Activated gamma-delta T cell treated with anti-CD3 and anti-CD28 coated beads, Interleukin-2, amount 50 U/mL, for 16 hours (primary cell): ENCODE results near the gene KRT80.

Source experiments
- DNase-seq: peaks from one replicate; pipeline ENCODE4 v3.0.0-alpha.2; 2020; ENCODE audit warnings: low read depth

Gene KRT80

GRCh38 chr12:52155048-52155868 lies 36.6 kb downstream of the KRT80 start:
- DNase-seq: no peak

DNA sequence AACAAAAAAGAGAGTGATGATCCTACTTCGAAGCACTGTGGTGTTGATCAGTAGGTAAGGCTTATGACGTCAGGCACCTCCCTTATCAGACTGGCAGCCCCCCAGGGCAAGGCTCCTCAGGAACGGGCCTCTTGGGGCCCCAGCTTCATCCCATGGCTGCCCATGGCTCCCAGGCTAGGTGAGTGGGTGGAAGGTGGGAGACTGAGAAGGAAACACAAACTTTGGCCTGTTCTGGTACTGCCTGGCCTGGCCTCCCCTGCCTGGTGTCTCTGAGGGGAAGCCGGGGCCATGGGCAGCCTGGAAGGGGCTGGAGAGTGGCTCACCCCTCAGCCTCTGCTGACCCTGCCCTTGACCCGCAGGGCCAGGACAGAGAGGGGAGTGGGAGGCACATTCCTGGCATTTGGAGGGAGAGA lies 38.9 kb downstream of the KRT80 start:
- no peak for DNase-seq

DNA sequence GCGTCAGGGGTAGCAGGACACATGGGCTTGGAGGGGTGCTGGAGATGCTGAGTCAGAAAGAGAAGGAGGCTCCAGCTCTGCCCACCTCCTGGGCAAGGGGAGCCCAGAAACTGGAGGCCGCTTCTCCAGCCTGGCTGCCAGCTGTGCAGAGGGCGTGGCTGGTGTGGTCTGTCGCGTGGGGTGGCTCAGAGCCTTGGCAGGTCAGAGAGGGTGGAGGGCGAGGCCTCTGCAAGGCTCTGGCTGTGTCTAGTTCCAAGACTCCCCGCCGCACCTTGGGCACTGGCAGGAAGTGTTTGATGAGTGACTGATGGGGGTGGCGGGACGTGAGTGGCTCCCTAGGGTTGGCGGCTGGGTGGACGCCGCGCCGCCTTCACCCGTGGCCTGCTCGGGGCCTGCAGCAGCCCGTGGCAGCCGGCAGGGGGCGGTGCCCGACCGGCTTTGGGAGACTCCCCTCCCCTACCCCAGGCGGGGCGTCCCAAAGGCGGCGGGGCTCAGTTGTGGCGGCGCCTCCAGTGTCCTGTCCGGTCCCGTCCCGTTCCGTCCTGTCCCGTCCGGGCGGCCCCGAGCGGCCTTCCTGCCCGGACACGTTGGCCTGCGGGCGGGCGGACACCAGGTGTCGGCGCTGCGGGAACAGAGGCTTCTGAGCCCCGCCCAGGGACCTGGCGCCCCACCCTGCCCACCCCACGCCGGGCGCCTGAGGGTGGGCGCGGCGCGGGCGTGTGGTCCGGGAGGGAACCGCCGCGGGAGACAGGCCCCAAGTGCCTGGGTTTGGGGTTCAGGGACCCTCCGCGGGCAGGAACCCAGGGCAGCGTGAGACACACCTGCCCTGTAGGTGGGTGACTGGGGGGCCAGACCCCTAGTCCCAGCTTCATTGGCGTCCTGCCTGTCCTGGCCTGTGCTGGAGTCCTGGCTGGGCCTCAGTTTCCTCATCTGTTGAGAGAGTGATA lies 39.7 kb downstream of the KRT80 start:
- DNase-seq: peak; percentile 32

- no peak for DNase-seq
Measured at GRCh38 chr12:52151153-52151836, 40.5 kb downstream of the KRT80 start.

GRCh38 chr12:52149651-52150241 lies 42.1 kb downstream of the KRT80 start:
- DNase-seq: no peak

DNA sequence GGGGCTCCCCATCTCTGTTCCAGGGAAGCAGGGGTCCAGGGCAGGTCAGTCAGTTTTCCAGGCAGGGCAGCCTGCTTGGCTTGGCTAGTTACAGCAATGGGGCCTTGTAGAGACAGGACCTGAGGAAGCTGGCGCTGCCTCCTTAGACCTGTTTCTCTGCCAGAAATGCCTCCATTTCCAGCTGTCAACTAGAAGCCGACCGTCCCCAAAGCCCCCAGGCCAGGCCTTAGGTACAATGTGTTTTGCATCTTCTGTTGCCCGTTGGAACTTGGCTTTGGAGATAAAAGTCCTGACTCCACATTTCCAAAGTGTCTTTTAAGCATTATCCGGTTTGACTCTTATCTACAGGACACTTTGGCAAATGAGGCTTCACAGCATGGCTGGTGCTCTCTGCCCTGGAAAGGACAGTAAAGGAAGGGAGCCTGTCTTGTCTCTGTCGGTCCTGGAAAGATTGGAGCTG lies 42.6 kb downstream of the KRT80 start:
- no peak for DNase-seq

DNA sequence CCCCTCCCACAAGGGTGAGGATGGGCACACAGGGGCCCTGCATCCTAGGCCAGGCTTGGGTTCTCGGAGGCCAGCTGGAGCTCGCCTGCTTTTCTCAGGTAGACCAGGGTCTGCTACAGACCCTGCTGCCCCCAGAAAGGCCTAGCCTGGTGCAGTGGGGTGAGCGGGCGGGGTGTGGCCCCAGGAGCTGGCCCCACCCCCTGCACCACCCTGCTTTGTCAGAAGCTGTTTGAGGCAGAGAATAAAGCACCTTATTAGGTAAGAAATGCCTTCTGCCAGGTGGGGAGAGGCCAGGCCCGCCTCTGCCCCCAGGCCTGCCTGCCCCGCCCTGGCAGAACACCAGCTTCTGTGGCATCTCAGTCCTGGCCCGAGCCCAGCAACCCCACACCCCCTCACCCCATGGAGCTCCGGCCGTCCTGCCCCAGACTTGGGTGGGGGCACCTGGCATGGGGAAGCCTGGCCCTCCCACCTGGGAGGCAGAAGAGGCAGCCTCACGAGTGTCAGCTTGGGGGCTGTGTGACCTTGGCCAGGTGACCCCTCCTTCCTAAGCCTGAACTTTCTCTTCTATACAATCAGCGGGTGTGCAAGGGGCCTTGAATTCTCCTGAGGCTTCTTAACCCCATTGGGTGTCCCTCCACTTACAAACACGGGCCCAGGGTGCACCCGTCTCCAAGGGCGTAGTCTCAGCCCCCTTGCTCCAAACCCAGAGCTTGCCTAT lies 43.2 kb downstream of the KRT80 start:
- DNase-seq: no peak

- no peak for DNase-seq
Measured at GRCh38 chr12:52147964-52148463, 43.8 kb downstream of the KRT80 start.

DNA sequence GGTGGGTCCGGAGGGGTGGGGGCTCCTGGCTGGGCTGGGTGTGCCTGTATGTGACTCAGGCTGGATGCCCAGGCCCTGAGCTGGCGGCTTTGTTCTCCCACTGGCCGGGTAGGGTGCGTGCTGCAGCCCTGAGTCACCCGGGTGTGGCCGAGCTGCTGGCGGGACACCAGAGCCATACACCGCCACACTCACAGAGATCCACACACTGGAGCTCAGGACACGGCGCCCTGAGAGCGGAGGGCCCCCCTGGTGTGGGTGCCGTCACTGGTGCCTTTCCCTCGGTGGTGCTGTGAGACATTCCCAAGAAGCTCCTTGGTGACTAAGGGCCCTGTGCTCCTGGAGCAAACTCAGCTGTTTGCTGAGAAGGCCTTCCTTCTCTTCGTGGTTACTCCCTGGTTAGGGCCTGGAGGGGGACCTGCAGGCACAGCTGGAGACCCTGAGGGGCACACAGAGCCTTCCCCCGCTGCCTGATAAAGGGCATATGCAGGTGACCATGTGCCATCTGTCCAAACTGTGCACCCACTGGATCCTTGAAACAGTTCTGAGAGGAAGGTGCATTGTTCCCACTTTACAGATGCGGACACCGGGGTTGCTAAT lies 44.3 kb downstream of the KRT80 start:
- no peak for DNase-seq

DNA sequence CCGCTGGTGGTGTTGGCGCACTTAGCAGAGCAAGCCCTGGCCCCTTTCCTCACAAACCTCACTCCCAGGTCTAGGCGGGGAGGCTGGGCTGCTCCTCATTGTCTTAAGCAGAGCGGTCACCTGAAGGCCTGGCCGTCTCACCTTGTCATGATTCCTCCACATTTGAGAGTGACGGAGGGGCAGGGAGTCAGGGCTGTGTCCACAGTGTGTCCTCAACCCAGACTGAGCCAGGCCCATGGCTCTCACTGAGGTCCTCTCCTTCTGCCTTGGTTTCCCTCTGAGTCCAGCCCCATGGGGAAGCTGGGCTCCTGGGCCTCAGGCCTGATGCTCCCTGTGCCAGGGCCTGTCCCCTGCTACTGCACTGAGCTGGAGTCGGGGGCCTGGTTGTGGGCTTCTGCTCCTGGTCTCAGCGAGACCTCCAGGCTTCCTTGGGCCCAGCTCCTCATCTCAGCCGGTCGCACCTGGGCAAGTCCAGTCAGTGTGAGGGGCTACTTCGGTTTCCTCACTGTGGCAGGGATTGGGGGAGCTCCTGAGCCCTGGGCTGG lies 44.9 kb downstream of the KRT80 start:
- DNase-seq: no peak

- no peak for DNase-seq
Measured at GRCh38 chr12:52146089-52146821, 45.6 kb downstream of the KRT80 start.

DNA sequence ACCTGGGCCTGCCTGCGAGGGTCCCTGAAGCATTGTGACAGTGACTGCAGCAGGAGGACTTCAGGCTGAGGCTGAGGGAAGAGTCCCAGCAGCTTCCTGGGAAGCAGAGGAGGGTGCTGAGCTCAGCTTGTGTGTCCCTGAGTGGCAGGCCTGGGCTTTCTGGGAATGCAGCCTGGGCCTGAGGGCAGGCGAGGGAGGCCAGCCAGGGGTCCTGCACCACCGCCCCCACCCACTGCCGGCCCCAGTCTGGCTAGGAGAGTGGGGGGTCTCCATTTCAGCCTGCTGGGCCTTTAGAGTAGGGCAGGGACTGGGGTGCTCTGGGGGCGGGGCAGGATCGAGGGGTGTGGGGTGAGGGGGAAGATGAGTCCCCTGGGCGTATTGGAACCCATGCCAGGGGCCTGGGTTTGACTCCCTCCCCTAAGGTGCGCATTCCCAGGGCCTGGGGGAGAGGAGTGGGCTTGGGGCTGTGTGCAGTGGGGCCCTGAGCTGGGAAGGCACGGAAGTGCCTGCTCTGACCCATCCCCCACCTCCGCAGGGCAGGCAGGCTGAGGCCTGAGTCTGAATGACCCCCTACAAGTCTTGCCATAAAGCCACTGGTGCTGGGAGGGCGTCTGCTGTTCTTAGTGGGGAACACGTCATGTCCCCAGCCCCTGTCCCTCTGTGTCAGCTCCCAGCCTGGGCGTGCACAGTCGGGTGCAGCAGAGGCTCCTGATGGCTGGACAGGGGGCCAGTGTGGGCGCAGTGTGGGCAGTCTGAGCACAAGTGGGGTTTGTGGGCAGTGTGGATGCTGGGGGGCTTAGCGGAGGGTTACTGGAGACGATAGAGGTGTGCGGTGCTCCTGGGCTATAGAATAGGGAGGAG lies 46.4 kb downstream of the KRT80 start:
- DNase-seq: no peak

- no peak for DNase-seq
Measured at GRCh38 chr12:52144512-52145227, 47.1 kb downstream of the KRT80 start.

GRCh38 chr12:52142431-52142830 lies 49.4 kb downstream of the KRT80 start:
- no peak for DNase-seq

GRCh38 chr12:52141875-52142274 lies 49.9 kb downstream of the KRT80 start:
- no peak for DNase-seq

DNA sequence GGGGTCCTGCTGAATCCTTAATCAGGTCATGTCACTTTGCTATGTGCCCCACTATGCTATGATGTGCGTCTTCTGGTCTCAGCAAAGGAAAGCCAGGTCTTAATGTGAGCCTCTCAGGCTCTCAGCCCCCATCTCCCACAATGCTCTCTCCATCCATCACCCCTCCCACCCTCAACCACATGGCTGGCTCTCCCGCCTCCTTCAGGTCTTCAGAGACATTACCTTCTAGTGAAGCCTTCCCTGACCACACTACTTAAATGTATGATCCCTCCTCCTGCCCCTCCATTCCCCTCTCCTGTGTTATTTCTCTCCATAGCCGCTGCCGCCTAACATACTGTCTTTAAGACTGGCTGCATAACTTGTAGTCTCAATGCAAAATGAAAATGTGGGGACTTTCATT lies 50.5 kb downstream of the KRT80 start:
- DNase-seq: no peak

- no peak for DNase-seq
Measured at GRCh38 chr12:52139579-52140062, 52.2 kb downstream of the KRT80 start.

DNA sequence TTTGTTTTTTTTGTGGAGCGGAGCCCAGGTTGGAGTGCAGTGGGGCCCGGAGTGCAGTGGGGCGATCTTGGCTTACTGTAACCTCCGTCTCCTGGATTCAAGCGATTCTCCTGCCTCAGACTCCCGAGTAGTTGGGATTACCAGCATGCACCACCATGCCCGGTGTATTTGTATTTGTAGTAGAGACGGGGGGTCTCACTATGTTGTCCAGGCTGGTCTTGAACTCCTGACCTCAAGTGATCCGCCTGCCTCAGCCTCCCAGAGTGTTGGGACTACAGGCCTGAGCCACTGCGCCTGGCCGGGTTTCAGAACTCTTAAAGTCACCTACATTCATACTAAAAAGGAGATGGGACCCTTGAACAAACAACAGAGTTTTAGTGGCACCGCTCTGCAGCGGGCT lies 52.7 kb downstream of the KRT80 start:
- DNase-seq: no peak
